ENCODE results near the gene TTC28. TPM values are rescaled to one million over a fixed set of nuclear protein-coding genes. Genes with fewer than 3 reads are reported as not detected.
"Not testable (repeated sequence)": the region's sequence is repeated elsewhere in the genome, so short reads cannot be mapped to it uniquely, and the experiment has no call there.

TTC28 gene
- total RNA-seq, 1 experiment from 2014 or later: 0.12 TPM

GRCh38 chr22:28693041-28693760 lies 13.6 kb upstream of the TTC28 start:
- H3K27me3 ChIP-seq (ENCODE audit: insufficient read depth, low read length); H2AFZ ChIP-seq (ENCODE audit: low read depth, low read length, poor library complexity, severe bottlenecking); DNase-seq (ENCODE audit: low read depth, low spot score); BruUV-seq (replicated peaks); H3K4me2 ChIP-seq (ENCODE audit: low read length); H3K27ac ChIP-seq (ENCODE audit: low read depth, low read length); CTCF ChIA-PET; H3K79me2 ChIP-seq (ENCODE audit: insufficient read depth, low read length); ATAC-seq; RAD21 ChIA-PET (ENCODE audit: low non-redundant PET in 1 of 2, low total read pairs in 2 of 2, uncharacterized antibody in 2 of 2, unreplicated experiment in 2 of 2); intact Hi-C loops (cut with micrococcal nuclease); H3K9me2 ChIP-seq (ENCODE audit: insufficient read depth); H3K4me3 ChIP-seq (replicated peaks in 1 of 2; ENCODE audit: low read depth in 1 of 2, low read length in 2 of 2); H3K9me3 ChIP-seq (ENCODE audit: control insufficient read depth in 1 of 2, insufficient read depth in 1 of 2, low read depth in 1 of 2, low read length in 2 of 2); H3K36me3 ChIP-seq (ENCODE audit: control insufficient read depth in 1 of 2, insufficient read depth in 2 of 2, low read length in 2 of 2); POLR2A ChIA-PET; H4K20me1 ChIP-seq (ENCODE audit: insufficient read depth); H3K9ac ChIP-seq (ENCODE audit: low read length); H3K4me1 ChIP-seq (ENCODE audit: control insufficient read depth in 1 of 2, insufficient read depth in 2 of 2, low read length in 2 of 2): not testable (repeated sequence)

GRCh38 chr22:28689796-28690195 lies 10.2 kb upstream of the TTC28 start:
- BruUV-seq (replicated peaks); H3K4me2 ChIP-seq (ENCODE audit: low read length); H3K4me1 ChIP-seq (ENCODE audit: control insufficient read depth in 1 of 2, insufficient read depth in 2 of 2, low read length in 2 of 2); H3K27me3 ChIP-seq (ENCODE audit: insufficient read depth, low read length); H3K4me3 ChIP-seq (replicated peaks in 1 of 2; ENCODE audit: low read depth in 1 of 2, low read length in 2 of 2); intact Hi-C loops (cut with micrococcal nuclease); H3K79me2 ChIP-seq (ENCODE audit: insufficient read depth, low read length); H3K36me3 ChIP-seq (ENCODE audit: control insufficient read depth in 1 of 2, insufficient read depth in 2 of 2, low read length in 2 of 2); H4K20me1 ChIP-seq (ENCODE audit: insufficient read depth); DNase-seq (ENCODE audit: low read depth, low spot score); ATAC-seq; RAD21 ChIA-PET (ENCODE audit: low non-redundant PET in 1 of 2, low total read pairs in 2 of 2, uncharacterized antibody in 2 of 2, unreplicated experiment in 2 of 2); H3K9me2 ChIP-seq (ENCODE audit: insufficient read depth); H3K9me3 ChIP-seq (ENCODE audit: control insufficient read depth in 1 of 2, insufficient read depth in 1 of 2, low read depth in 1 of 2, low read length in 2 of 2); CTCF ChIA-PET; H3K27ac ChIP-seq (ENCODE audit: low read depth, low read length); H2AFZ ChIP-seq (ENCODE audit: low read depth, low read length, poor library complexity, severe bottlenecking); POLR2A ChIA-PET; H3K9ac ChIP-seq (ENCODE audit: low read length): not testable (repeated sequence)

- DNase-seq (ENCODE audit: low read depth, low spot score); ATAC-seq; H3K9ac ChIP-seq (ENCODE audit: low read length); H3K4me2 ChIP-seq (ENCODE audit: low read length); H3K27ac ChIP-seq (ENCODE audit: low read depth, low read length); H3K9me2 ChIP-seq (ENCODE audit: insufficient read depth); H2AFZ ChIP-seq (ENCODE audit: low read depth, low read length, poor library complexity, severe bottlenecking); H3K36me3 ChIP-seq (ENCODE audit: control insufficient read depth in 1 of 2, insufficient read depth in 2 of 2, low read length in 2 of 2); POLR2A ChIA-PET; H3K27me3 ChIP-seq (ENCODE audit: insufficient read depth, low read length); intact Hi-C loops (cut with micrococcal nuclease); RAD21 ChIA-PET (ENCODE audit: low non-redundant PET in 1 of 2, low total read pairs in 2 of 2, uncharacterized antibody in 2 of 2, unreplicated experiment in 2 of 2); BruUV-seq (replicated peaks); H3K4me1 ChIP-seq (ENCODE audit: control insufficient read depth in 1 of 2, insufficient read depth in 2 of 2, low read length in 2 of 2); CTCF ChIA-PET; H3K9me3 ChIP-seq (ENCODE audit: control insufficient read depth in 1 of 2, insufficient read depth in 1 of 2, low read depth in 1 of 2, low read length in 2 of 2); H3K79me2 ChIP-seq (ENCODE audit: insufficient read depth, low read length); H4K20me1 ChIP-seq (ENCODE audit: insufficient read depth); H3K4me3 ChIP-seq (replicated peaks in 1 of 2; ENCODE audit: low read depth in 1 of 2, low read length in 2 of 2): not testable (repeated sequence)
Observed at GRCh38 chr22:28682966-28683365, 3.3 kb upstream of the TTC28 start.

- H3K4me3 ChIP-seq (replicated peaks in 1 of 2; ENCODE audit: low read depth in 1 of 2, low read length in 2 of 2); H3K79me2 ChIP-seq (ENCODE audit: insufficient read depth, low read length); H3K9me3 ChIP-seq (ENCODE audit: control insufficient read depth in 1 of 2, insufficient read depth in 1 of 2, low read depth in 1 of 2, low read length in 2 of 2); intact Hi-C loops (cut with micrococcal nuclease); ATAC-seq; BruUV-seq (replicated peaks); H3K27me3 ChIP-seq (ENCODE audit: insufficient read depth, low read length); CTCF ChIA-PET; DNase-seq (ENCODE audit: low read depth, low spot score); H3K4me1 ChIP-seq (ENCODE audit: control insufficient read depth in 1 of 2, insufficient read depth in 2 of 2, low read length in 2 of 2); RAD21 ChIA-PET (ENCODE audit: low non-redundant PET in 1 of 2, low total read pairs in 2 of 2, uncharacterized antibody in 2 of 2, unreplicated experiment in 2 of 2); H3K9ac ChIP-seq (ENCODE audit: low read length); H3K27ac ChIP-seq (ENCODE audit: low read depth, low read length); H3K4me2 ChIP-seq (ENCODE audit: low read length); POLR2A ChIA-PET; H3K9me2 ChIP-seq (ENCODE audit: insufficient read depth); H3K36me3 ChIP-seq (ENCODE audit: control insufficient read depth in 1 of 2, insufficient read depth in 2 of 2, low read length in 2 of 2); H2AFZ ChIP-seq (ENCODE audit: low read depth, low read length, poor library complexity, severe bottlenecking); H4K20me1 ChIP-seq (ENCODE audit: insufficient read depth): not testable (repeated sequence)
Observed at GRCh38 chr22:28680813-28681490, 1.3 kb upstream of the TTC28 start.
